ENCODE measurements around the gene KDM5A.
"Not testable (repeated sequence)": the region's sequence is repeated elsewhere in the genome, so short reads cannot be mapped to it uniquely, and the experiment has no call there.

- TF ChIP-seq, protein P1, sequence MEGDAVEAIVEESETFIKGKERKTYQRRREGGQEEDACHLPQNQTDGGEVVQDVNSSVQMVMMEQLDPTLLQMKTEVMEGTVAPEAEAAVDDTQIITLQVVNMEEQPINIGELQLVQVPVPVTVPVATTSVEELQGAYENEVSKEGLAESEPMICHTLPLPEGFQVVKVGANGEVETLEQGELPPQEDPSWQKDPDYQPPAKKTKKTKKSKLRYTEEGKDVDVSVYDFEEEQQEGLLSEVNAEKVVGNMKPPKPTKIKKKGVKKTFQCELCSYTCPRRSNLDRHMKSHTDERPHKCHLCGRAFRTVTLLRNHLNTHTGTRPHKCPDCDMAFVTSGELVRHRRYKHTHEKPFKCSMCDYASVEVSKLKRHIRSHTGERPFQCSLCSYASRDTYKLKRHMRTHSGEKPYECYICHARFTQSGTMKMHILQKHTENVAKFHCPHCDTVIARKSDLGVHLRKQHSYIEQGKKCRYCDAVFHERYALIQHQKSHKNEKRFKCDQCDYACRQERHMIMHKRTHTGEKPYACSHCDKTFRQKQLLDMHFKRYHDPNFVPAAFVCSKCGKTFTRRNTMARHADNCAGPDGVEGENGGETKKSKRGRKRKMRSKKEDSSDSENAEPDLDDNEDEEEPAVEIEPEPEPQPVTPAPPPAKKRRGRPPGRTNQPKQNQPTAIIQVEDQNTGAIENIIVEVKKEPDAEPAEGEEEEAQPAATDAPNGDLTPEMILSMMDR (IDR thresholded peaks at IDR 0.05) = not testable (repeated sequence)
- not testable (repeated sequence) for TF ChIP-seq POLR2A (IDR thresholded peaks at IDR 0.05)
Measured at GRCh38 chr12:351197-351596, 37.9 kb downstream of the KDM5A start.
